HG03442 (cell line): ENCODE measurements around the gene TMEM33.

Experiments
- ATAC-seq: cut with Tn5 transposase; IDR thresholded peaks from one replicate; pipeline ENCODE4 v1.9.1; 2021; ENCODE audit warnings: mild to moderate bottlenecking, moderate library complexity; ENCODE audit not compliant: unreplicated experiment

The TMEM33 gene

GRCh38 chr4:41935652-41936021 is 408 bp downstream of the TMEM33 start:
- ATAC-seq: peak; percentile 4

- ATAC-seq: no peak
Observed at GRCh38 chr4:41939016-41939626, 3.9 kb downstream of the TMEM33 start.

DNA sequence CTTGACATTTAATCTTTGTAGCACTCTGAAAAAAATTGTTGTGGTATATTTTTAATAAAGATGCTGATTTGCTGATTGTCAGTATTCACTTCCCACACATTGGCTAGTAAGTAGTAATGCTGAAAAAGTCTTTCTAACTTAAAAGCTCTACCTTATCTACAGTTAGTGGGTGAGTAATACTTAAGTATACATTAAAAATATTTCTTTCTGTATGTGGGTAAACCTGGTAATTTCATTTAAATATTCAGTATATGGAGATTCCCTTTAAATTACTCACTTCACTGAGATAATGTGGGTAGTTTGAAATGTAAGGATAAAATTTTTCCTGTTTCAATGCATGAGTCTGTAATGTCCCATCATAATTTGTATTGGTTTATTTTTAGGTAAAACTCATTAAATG is 5.6 kb downstream of the TMEM33 start:
- no peak for ATAC-seq

DNA sequence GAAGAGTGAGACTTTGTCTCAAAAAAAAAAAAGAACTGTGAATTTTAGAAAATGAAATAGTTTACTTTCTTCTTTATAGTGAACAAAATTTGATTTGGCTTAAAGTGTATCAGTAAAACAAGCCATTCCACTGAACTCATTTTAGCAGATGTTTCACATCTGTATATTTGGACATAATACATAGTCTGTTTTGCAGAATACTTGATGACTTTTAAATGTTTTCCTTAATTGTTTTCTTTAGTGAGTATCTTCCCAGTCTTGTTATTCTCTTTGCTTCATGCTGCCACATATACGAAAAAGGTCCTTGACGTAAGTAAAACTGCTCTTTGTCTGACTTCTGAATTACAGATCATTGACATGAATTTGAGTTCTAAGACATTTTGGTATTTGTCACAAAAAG is 8.3 kb downstream of the TMEM33 start:
- no peak for ATAC-seq

- ATAC-seq: no peak
Observed at GRCh38 chr4:41944089-41944488, 8.9 kb downstream of the TMEM33 start.

DNA sequence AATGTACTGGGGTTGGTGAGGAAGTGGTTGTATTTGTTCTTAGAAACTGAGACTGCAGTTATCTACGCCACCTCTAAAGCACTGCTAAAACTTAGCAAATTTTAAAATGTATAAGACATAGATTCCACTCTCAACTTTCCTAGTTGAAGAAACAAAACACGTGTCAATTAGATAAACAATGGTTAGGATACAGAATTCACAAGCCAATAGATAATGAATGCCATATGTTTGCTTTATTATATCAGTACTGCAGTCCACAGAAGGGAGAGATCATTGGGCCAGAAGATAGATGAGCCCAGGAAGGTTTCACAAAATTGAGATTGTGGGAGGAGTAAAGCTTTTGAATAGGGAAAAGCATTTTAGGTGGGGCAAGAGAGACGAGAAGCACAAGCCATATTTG is 14.3 kb downstream of the TMEM33 start:
- ATAC-seq: no peak

DNA sequence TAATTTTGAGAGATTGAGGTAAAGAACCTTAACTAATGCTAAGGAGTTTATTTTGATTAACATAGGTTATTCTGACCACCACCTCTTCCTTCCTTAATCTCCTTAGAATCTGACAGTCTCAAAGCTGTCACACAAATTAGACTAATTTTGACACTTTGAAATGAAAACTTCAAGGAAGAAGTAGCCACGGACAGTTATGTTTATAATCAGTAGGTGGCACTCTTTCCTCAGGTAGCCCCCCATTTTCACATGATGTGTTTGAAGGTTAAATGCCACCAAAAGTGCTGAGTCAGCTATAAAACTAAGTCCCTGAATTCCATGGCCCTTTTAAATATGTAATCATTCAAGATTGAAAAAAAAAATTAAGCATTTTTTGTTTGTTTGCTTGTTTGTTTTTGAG is 22.4 kb downstream of the TMEM33 start:
- ATAC-seq: no peak

DNA sequence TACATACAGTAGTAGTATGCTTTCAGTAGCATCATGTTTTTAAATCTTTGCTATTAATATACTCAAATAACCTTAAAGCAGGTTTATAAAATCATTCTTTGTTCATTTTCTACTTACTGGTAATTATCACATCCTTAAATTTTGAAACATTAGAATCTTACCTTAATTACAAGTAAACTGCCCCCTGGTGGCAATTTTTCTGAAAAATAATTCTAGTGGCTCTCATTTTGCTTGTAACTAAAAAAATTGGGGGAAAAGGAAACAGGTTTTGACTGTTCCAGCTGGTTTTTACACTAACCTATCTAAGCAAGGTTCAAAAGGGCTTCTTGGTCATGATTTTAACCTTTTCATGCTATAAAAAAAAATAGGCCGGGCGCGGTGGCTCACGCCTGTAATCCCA is 27.9 kb downstream of the TMEM33 start:
- no peak for ATAC-seq

DNA sequence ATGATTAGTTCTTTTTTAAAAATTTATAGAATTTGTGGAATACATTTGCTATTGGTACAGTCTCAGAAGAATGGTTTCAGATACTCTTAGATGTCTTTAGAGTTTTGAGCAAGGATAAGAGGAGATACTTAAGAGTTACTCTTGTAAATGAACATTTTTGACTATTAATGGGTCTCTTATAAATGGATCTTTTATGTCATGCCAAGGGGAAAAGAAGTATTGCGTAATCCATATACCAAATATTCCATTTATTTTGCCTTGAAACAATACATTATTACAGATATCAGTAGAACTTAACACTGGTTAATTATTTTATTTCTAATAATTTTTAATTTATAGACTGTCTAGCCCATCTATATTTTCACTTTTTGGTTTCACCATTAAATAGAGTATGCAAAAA is 29.2 kb downstream of the TMEM33 start:
- no peak for ATAC-seq

GRCh38 chr4:41967392-41967791 is 32.2 kb downstream of the TMEM33 start:
- no peak for ATAC-seq

DNA sequence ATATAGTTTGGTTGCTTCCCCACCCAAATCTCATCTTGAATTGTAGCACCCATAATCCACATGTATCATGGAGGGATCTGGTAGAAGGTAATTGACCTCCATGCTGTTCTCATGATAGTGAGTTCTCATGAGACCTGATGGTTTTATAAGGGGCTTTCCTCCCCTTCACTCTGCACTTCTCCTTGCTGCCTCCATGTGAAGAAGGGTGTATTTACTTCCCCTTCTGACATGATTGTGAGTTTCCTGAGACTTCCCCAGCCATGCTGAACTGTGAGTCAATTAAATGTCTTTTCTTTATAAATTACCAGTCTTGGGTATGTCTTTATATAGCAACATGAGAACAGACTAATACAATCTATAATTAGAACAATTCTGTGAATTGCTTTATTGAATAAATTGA is 34.4 kb downstream of the TMEM33 start:
- no peak for ATAC-seq

DNA sequence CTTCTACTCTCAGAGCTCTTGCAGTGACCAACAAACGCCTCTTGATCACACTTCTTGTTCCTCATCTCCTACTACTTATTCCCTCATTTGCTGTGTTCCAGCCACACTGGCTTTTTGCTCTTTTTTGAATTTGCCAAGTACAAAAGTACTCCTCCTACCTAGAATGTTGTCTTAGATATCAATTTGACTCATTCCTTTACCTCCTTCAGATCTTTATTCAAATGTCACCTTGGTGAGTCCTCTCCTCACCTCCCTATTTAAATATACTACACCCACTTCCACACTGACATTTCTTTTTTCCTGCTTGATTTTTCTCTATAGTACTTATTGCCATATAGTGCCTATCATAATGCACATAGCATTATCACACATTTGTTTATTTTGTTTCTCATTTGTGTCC is 40.1 kb downstream of the TMEM33 start:
- ATAC-seq: no peak

GRCh38 chr4:41976775-41977516 is 41.7 kb downstream of the TMEM33 start:
- no peak for ATAC-seq

DNA sequence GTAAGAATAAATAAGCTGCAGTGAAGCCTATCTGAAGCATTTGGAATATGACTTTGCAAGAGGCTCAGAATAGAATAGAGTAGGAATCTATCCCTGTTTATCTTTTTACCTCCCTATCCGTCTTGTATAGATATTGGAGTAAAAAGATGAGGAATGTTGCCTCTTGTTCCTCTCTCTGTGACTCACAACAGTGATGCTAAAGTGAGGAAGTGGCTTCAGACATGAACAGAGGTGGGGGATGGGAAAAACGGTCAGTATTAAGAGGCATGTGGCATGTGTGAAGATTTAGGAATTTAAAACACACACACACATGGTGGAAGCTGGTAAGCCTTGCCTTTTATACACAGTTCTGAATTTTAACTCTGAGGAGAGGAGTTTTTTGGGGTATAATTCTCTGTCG is 42.5 kb downstream of the TMEM33 start:
- no peak for ATAC-seq

DNA sequence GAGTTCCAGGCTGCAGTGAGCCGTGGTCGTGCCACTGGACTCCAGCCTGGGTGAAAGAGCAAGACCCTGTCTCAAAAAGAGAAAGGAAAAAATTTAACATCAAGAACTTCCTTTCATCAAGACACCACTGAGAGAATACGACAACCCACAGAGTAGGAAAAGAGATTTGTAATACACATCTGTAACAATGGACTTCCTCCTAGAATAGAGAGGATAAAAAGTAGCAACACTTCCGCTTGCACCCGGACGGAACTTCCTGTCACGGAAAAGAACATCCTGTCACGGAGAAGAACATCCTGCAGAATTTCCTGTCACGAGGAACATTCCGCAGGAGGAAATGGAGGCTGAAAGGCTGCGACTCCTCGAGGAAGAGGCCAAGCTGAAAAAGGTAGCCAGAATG is 46.2 kb downstream of the TMEM33 start, which contains the start of gene DCAF4L1:
DCAF4L1 (plus strand) TSS at position 301 of the 400 bp plus-strand sequence; CDS start at position 338, 37 bp downstream.
- ATAC-seq: no peak

GRCh38 chr4:41982716-41983115 is 47.5 kb downstream of the TMEM33 start:
- ATAC-seq: no peak

DNA sequence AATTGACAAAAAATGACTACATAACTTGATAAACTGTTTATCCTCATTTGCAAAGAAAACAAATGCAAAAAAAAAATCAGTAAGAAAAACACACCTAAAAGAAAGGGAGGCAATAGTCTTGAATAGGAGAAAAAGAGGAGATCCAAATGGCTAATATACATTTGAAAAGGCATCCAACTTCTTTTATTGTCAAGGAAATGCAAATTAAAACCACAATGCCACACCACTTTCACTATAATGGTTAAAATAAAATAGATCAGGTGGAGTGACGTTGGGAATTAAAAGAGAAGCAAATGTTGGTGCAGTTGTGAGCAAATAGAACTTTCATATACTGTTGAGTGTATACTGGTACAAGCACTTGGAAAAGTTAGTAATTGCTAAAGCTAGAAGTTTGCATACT is 49.9 kb downstream of the TMEM33 start:
- no peak for ATAC-seq

- peak; percentile 12 for ATAC-seq
Observed at GRCh38 chr4:41989994-41990364, 54.8 kb downstream of the TMEM33 start.

- peak; percentile 99 for ATAC-seq
Observed at GRCh38 chr4:41990365-41991111, 55.3 kb downstream of the TMEM33 start, which contains the start of gene SLC30A9. SLC30A9 (plus strand) TSS chr4:41990530; CDS start chr4:41990652, 122 bp downstream.

GRCh38 chr4:41991916-41992767 is 56.9 kb downstream of the TMEM33 start:
- no peak for ATAC-seq
